ENCODE measurements around the gene LRRC7. TPM values are rescaled to one million over a fixed set of nuclear protein-coding genes. Genes with fewer than 3 reads are reported as not detected.

The LRRC7 gene
- total and polyA plus RNA-seq, 2 of the 13 experiments (the other 11 are each of a cell fraction or from before 2014, with no cell fraction given) = not detected

DNA sequence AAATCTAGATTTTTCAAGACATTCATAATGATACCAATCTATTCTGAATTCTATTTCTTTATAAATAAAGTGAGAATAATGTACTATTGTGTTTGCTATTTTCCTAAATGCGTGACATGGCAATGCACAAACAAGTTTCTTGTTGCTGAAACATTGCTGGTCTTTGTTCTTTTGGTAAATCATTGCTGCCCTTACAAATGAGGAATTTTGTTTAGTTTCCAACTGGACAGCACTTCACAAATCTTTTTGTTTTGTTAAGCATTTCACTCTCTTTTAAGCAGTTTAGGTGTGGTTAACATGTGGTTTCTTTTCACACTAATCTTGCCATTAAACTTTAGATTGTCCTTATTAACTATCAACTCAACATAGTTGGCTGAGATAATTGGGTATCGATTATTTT lies 94.6 kb downstream of the LRRC7 start (continued):
- no peak for TF ChIP-seq ZNF136 (CRISPR knock-in tag; IDR thresholded peaks at IDR 0.05; ENCODE audit: low read depth)
- TF ChIP-seq, protein P1, sequence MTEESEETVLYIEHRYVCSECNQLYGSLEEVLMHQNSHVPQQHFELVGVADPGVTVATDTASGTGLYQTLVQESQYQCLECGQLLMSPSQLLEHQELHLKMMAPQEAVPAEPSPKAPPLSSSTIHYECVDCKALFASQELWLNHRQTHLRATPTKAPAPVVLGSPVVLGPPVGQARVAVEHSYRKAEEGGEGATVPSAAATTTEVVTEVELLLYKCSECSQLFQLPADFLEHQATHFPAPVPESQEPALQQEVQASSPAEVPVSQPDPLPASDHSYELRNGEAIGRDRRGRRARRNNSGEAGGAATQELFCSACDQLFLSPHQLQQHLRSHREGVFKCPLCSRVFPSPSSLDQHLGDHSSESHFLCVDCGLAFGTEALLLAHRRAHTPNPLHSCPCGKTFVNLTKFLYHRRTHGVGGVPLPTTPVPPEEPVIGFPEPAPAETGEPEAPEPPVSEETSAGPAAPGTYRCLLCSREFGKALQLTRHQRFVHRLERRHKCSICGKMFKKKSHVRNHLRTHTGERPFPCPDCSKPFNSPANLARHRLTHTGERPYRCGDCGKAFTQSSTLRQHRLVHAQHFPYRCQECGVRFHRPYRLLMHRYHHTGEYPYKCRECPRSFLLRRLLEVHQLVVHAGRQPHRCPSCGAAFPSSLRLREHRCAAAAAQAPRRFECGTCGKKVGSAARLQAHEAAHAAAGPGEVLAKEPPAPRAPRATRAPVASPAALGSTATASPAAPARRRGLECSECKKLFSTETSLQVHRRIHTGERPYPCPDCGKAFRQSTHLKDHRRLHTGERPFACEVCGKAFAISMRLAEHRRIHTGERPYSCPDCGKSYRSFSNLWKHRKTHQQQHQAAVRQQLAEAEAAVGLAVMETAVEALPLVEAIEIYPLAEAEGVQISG (CRISPR knock-in tag; IDR thresholded peaks at IDR 0.05) = no peak
- no peak for TF ChIP-seq FOXK2 (IDR thresholded peaks at IDR 0.05)
- TF ChIP-seq ZSCAN12 (CRISPR knock-in tag; IDR thresholded peaks at IDR 0.05) = no peak
- TF ChIP-seq TCF12 (IDR thresholded peaks at IDR 0.05) = no peak
- no peak for TF ChIP-seq TCF12 (CRISPR knock-in tag; IDR thresholded peaks at IDR 0.05)
- no peak for TF ChIP-seq RAD51 (IDR thresholded peaks at IDR 0.05; ENCODE audit: borderline replicate concordance)
- TF ChIP-seq SKI (IDR thresholded peaks at IDR 0.05; ENCODE audit: partially characterized antibody) = no peak
- TF ChIP-seq MIER3 (CRISPR knock-in tag; IDR thresholded peaks at IDR 0.05; ENCODE audit: borderline replicate concordance) = no peak

DNA sequence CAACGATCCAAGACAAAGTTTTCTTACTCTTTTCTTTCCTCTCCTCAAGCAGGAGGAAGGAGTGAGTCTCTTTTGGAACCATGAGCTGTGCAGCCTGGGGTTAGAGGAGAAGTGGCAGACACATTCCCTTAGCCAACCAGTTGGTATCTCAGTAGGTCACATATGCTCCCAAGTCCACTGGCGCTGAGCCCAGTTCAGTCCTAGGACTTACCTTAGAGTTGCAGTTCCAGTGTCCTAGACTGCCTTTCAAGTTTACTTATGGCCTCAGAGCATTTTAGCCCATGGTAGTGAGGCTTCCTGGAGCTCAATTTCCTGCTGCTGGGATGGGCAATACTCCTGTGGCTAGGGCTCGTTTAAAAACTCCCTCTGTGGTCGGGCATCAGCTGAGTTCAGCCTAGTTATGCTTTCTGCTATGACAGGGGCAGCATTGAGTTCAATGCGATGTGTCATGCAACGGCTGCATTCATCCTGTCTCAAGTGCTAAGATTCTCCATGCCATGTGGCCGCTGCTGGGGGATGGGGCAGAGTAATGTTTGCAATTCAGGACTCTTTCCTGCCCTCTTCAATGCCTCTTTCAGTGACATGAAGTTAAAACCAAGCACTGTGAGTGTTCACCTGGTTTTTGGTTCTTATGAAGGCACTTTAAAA lies 103.8 kb downstream of the LRRC7 start:
- no peaks in the 10 kb centered on the region for H3K36me3 ChIP-seq (replicated peaks in 1 of 2; ENCODE audit: control insufficient read depth in 1 of 2, insufficient read depth in 2 of 2, low read length in 2 of 2)
- H3K4me1 ChIP-seq (ENCODE audit: insufficient read depth, low read length) = no peaks in the 10 kb centered on the region
- no peak for ATAC-seq
- H3K9ac ChIP-seq (ENCODE audit: insufficient read depth, low read depth, low read length) = no peak overlapping the region
- no peak overlapping the region for H3K4me2 ChIP-seq (ENCODE audit: low read depth, low read length)
- in situ Hi-C loops (cut with HindIII; ENCODE audit: extremely low pct_ligation_motif_present, low pct_unique_long_range_greater_than_20kb) = no loop called here
- TF ChIP-seq ZNF644 (CRISPR knock-in tag; IDR thresholded peaks at IDR 0.05; ENCODE audit: low read depth) = no peak
- TF ChIP-seq ZFX (CRISPR knock-in tag; IDR thresholded peaks at IDR 0.05; ENCODE audit: low read depth) = no peak
- TF ChIP-seq ZNF761 (CRISPR knock-in tag; conservative IDR thresholded peaks at IDR 0.05) = no peak
- H3K79me2 ChIP-seq (ENCODE audit: insufficient read depth, low read length) = no peaks in the 10 kb centered on the region
- POLR2A ChIA-PET = no interaction called here
- H3K27me3 ChIP-seq (ENCODE audit: control insufficient read depth in 1 of 2, insufficient read depth in 2 of 2, low read length in 2 of 2) = no peaks in the 10 kb centered on the region
- H4K20me1 ChIP-seq (ENCODE audit: insufficient read depth, low read length) = no peaks in the 10 kb centered on the region
- intact Hi-C loops (cut with micrococcal nuclease; ENCODE audit: unreplicated experiment) = no loop called here
- DNase-seq (ENCODE audit: low spot score) = no peak
- no peak overlapping the region for H2AFZ ChIP-seq (ENCODE audit: low read length)
- no peak overlapping the region for H3K27ac ChIP-seq (ENCODE audit: extremely low read length, insufficient read depth, low read length)
- WGBS (ENCODE audit: low lambda C conversion rate) = 0% methylated on average over 1 of the region's 7 CpGs
- no peak for FAIRE-seq
- H3K9me3 ChIP-seq (ENCODE audit: low read length) = peaks cover 10% of the 10 kb centered on the region
- CTCF ChIA-PET (ENCODE audit: low intra/inter-chr PET ratio, low total read pairs) = no interaction called here
- no TSS peak for BruUV-seq (replicated peaks)
- H3K4me3 ChIP-seq (replicated peaks in 1 of 3; ENCODE audit: insufficient read depth in 1 of 3, low read depth in 2 of 3, low read length in 3 of 3) = no peak overlapping the region

Measured in HepG2 (cell line).